GM18867 (cell line): ENCODE data around the gene NF1.
"Not testable (repeated sequence)": the region's sequence is repeated elsewhere in the genome, so short reads cannot be mapped to it uniquely, and the experiment has no call there.

Experiments used
- ATAC-seq: cut with Tn5 transposase; IDR thresholded peaks from one replicate; pipeline ENCODE4 v1.9.1; 2021; ENCODE audit warnings: mild to moderate bottlenecking, moderate library complexity; ENCODE audit not compliant: unreplicated experiment

The NF1 gene

DNA sequence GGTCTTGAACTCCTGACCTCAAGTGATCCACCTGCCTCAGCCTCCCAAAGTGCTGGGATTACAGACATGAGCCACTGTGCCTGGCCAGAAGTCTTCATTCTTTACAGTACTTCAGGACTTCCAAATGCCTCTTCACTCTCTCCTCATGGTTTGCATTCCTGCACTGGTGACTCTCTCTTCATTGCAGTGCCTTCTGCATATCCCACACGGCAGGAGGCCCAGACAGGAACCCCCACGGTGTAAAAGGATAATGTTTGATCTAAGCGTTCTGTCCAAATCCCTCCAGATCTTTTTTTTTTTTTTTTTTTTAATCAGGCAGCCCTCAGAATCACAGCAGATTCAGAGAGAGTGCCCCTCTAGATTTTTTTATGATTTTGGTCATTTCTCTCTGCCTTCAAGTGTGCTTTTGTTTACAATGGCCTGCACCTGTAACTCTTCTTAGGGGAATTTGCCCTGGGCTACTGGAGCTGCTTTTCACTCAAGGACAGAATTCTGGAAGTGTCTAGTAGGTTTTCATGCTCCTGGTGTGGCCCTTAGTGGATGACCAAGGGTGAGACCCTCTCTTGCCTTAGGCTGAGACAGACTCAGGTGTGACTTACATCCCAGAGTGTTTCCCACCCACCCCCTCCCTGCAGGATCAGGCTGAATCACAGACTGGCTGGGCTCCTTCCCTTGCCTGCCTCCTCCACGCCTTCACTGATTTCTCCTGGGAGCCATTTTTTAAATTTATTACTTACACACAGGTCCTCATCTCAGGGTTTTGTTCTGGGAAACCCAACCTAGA, 19.8 kb upstream of the NF1 start:
- no peak for ATAC-seq

DNA sequence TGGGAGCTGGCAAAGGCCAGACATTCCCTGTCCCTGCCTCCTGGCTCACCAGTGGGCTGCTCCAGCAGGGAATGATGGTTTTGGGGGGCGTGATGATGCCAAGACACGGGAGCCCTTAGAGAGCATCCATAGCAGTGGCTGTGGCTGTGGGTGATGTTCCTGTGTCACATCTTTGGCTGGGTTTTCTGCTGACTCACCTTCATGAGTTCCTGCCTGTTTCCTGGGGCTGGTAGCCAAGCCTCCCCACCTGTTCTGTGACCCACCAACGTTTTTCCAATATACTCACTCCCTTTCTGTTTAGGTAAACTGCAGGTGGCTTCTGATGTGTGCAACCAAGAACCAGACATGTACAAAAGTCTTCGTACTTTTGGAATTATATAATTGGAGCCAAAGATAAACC, 16.5 kb upstream of the NF1 start:
- no peak for ATAC-seq

DNA sequence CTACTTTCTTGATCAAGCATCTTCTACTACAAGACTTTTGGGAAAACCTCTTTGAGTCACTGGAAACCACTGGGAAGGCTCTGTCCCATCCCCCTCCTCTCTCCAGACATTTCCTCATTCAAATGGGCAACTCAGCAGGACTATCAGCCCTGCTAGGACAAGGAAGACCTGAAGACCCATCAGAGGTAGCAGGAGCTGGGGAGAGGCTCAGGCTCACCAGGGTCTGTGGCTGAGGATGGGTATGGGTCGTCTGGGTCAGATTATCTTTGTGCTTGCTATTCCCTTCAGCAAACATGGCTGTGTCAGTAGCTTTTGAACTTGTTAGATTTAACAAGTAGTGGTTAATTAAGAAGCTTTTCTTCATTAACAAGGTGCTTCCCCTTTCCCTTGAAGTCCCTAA, 15.0 kb upstream of the NF1 start:
- no peak for ATAC-seq

DNA sequence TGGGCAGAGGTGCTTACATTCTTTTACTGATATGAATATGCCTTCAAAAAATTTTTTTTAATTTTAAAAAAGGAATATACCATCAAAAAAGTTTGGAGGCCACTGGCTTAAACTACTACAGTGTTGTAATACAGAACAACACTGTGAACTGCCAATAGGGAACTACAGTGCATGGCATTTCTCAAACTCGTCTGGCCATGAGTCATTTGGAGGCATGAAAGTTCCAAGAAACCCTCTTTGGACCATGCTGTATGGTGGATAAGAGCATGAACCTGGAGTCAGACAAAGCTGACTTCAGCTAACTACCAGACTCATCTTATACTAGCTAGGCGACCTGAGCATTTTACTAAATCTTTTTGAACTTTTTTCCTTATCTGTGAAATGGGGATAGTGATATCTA, 9.2 kb upstream of the NF1 start:
- no peak for ATAC-seq

DNA sequence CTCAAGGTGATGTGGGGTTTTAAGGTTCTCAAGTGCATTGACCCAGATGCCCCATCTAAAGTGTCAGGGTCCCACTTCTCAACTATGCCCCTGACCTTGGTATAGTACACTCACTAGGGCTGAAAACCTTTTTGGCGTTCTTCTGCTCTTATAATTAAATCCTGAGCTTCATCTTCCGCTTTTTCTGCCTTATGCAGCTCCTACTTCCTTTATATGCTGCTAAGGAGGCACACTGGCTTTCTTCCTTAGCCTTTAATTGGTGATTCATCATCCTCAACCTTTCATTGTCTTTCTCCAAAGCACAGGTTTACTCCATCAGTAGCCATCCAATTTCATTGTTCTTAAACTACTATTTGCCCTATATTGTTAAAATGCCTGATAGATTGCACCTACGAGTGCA, 5.3 kb upstream of the NF1 start:
- no peak for ATAC-seq

DNA sequence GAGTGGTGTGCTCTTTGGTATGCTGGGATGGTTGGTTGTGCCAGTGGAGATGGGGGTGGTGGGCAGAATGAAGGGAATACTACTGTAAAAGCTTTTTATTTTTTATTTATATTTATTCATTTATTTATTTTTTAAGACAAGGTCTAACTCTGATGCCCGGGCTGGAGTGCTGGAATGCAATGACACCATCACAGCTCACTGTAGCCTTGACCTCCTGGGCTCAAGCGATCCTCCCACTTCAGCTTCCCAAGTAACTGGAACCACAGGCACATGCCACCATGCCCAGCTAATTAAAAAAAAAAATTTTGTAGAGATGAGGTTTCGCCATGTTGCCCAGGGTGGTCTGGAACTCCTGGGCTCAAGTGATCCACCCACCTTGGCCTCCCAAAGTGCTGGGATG, 4.1 kb upstream of the NF1 start:
- ATAC-seq: not testable (repeated sequence)

DNA sequence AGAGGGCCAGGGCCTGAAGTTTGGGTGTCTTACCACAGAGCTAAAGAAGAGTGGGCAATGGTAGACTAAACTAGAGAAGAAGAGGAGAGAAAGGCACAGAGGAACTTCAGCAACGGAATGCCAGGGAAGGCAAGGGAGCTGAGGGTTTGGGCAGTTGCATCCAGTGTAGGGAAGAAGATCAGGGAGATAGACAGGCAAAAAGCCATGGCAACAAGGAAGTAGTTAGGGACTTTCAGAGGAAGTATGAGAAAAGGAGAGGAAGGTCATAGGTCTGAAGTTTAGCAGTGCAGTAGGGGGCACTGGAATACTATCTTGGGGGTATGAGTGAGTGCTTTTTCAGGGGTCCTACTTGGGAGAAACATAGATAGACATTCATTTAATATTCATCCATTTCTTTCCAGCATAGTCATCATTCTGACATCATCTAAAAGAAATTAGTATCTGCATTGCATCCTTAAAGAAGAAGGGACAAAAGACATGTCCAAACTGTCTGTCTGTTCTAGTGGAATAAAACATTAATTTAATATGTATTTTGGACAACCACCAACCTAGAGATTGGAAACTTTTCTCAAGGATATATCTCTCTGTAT, 2.2 kb upstream of the NF1 start:
- ATAC-seq: no peak

DNA sequence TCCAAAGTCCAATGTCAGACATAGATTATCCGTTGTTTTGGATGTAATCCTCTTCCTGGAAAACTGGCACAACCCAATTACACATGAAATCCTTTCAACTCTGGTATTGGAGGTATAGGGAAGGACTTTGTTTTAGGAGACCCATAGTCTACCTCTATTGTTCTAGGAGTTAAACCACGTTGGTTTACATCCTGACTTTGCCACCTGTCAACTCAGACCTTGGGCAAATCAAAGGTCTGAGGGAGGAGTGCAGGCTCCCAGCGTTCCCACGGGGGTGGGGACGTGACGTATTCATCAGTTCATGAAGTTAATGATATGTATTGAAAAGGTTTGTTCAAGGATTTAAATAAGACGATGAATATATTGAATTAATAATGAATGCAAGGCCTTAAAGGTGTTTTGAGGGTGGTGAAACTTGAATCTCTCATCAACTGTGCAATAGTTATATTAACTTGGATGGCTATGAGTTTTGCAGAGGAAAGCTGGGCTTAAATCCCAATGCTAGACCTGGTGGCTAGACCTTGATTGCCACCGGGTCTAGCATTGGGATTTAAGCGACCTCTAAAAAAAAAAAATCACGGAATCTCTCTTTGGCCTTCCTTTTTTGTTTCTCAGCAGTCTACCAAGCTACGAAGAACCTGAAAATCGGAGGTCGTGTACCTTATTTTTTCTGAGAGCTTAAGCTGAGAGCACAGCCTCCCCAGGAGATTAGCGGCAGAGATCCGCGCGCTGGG, 744 bp upstream of the NF1 start:
- no peak for ATAC-seq

DNA sequence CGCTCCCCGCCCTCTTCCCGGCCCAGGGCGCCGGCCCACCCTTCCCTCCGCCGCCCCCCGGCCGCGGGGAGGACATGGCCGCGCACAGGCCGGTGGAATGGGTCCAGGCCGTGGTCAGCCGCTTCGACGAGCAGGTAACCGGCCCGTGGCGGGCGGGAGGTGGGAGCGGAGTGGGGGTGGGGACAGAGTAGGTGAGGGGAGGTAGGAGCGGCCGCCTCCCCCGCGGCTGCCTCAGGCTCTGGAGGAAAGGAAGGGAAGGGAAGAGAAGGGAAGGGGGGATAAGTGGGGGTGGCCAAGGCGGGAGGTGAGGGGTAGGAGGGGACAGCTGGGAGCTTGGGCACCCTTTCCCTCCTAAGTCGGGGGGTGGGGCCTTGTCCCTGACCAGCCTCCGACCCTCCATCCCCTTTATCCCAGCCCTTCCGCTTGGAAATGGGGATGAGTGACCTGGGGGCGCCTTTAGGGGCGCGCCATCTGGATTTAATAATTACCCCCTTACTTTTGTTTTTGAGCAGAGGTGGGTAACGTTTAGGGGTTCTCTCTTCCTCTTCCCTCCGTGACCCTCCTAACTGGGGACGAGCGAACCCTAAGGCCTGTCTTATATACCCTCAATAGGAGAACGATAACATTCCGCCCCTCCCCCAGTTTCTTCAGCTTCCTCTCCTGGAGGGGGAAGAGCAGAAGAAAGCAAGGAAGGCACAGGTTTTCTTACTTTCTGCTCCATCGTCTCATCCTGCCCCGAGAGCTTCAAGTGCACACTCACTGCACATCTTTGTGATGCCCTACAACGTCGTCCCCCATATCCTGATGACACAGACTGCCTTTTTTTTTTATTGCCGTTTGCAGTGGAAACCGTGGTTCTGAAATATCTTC, 694 bp downstream of the NF1 start:
- no peak for ATAC-seq

DNA sequence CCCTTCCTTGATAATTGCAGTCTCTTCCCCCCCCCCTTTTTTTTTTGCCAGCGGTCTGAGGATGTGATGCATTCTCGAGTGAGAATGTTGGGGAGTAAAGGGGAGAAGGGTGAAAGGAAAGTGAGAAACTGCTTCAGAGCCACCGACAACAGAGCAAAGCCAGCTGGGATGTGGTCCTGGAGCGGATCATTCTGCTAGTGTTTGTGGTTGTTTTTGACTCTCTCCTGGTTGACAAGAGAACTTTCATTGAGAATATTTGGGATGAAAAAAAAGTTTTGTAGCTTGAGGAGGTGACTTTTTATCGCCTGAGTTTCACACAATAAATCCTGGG, 1.3 kb downstream of the NF1 start:
- no peak for ATAC-seq

DNA sequence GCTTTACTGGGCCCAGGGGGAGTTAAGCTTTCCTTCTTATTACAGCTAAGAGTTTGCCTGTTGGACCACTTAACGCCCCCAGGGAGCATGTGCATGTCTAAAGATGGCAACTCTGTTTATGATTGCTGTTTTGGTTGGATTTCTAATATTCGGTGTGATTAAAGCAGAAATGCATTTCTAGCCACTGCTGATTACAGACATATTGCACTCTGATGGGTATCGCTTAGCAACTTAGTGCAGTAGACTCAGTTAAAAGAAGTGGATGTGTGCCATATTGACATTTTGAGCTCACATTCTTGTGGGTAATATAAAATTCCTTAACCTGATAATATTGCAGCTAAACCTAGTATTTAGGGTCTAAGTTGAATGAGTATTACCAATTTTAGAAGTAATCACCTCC, 4.2 kb downstream of the NF1 start:
- ATAC-seq: no peak

DNA sequence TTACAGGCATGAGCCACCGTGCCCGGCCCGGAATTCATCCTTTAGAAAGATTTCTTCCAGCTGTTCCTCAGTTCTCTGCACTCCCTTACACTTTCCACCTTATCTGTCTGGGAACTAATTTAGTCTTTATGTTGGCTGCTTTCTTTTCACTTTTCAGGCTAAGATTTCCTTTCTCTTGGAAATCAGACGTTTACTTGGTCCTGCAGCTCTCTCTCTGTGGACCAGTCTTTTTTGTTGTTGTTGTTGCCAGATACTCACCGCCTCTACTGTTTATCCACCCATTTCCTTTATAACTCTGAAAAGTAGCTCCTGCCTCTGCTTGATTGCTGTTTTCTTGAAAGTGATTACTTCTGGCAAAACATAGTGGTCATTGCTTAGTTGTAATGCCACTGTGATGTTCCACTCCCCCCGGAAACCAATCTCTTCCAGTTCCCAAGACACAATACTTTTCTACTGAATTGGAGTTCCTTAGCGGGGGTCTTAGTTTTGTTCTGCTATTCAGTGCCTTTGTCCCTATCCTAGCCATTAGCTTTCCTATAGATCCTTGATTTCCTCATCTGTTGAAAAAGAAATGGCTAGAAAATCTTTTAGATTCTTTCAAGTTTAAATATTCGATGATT, 6.2 kb downstream of the NF1 start:
- ATAC-seq: no peak

DNA sequence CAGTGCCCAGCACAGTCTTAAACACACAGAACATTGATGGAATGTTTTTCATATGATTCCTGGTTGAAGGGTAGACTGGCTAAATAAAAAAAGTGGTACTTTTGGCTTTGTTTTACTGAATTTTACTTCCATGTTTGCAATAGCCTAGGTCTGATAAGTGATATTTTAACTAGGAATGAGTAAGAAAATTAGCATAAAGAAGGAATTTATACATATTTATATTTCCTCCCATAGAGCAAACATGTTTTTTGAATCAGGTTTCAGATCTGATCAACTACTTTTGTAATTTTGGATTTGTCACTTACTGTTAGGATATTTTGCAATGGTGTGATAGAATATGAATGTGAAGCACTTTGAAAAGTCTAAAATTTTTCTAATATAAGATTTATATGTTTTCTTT, 7.2 kb downstream of the NF1 start:
- ATAC-seq: no peak

DNA sequence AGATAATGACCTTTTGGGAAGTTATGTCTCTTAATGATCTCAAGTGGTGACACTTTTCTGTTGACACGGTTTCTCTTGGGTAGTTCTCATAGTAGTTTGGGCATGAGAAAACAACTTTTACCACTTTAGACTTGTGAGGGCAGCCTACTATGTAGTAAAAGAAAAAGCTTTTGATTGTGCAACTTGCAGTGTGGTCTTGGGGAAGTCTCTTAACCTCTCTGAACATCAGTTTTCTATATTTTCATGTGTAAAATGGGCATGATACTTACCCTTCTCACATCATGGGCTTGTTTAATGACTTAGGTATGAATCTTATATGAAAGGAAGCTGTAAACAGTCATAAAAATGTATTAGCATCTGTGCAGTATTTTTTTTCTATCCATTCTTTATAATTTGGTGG, 11.2 kb downstream of the NF1 start:
- ATAC-seq: no peak

DNA sequence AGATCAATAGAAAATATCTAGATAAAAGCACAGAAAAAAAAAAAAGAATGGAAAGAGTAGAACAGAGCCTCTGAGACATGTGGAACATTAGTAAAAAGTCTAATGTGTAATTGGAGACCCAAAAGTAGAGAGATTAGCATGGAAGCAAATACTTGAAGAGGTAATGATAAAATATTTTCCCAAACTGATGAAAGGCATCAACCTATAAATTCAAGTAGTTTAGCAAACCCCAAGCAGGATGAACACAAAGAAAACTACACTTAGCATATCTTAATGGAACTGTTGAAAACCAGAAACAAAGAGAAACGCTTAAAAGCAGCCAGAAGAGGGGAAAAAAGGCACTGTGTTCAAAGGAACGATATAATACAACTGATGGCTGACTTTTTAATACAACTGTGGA, 16.4 kb downstream of the NF1 start:
- no peak for ATAC-seq

DNA sequence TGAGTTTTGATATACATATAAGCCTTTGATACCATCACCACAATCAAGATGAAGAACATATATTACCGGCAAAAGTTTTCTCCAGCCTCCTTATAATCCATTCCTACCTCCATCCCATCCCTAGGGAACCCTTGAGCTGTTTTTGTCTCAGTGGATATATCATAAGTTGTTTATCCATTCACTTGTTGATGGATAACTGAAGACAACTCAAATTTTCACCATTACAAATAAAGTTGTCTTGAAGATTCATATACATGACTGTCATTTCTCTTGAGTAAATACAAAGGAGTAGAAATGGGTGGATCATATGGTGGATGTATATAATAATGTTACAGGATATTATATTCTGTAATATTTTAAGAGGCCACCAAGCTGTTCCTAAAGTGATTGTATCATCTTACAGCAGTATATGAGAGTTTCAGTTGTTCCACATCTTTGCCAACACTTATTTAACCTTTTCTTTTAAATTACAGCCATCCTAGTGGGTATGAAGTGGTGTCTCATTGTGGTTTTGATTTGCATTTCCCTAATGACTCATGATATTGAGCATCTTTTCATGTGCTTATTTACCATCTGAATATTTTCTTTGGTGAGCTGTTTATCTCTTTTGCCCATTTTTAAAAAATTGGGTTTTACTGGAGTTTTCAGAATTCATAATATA, 17.4 kb downstream of the NF1 start:
- ATAC-seq: no peak

DNA sequence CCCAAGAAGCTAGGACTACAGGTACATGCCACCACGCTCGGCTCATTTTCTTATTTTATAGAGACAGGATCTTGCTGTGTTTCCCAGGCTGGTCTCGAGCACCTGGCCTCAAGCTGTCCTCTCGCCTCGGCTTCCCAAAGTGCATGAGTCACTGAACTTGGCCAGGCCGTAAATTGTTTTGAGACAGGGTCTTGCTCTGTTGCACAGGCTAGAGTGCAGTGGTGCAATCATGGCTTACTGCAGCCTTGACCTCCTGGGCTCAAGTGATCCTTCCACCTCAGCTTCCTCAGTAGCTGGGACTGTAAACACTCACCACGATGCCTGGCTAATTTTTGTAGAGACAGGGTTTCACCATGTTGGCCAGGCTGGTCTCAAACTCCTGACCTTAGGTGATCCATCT, 18.6 kb downstream of the NF1 start:
- not testable (repeated sequence) for ATAC-seq

DNA sequence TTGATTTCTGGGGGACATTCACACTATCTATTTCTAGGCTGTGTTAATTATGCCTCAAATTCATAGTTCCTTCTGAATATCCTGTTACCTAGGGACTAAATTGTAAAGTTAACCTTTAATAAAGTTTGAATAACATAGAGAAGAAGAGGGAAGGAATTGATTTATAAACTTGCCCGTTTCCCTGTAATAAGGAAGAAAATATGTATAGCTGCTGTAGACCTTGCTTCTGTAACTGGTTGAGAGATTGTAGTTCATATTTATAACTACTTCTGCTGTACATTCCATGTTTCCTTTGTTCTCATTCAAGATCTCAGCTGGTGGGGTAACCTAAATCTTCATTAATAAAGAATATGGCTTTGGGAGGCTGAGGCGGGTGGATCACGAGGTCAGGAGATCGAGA, 19.2 kb downstream of the NF1 start:
- no peak for ATAC-seq

DNA sequence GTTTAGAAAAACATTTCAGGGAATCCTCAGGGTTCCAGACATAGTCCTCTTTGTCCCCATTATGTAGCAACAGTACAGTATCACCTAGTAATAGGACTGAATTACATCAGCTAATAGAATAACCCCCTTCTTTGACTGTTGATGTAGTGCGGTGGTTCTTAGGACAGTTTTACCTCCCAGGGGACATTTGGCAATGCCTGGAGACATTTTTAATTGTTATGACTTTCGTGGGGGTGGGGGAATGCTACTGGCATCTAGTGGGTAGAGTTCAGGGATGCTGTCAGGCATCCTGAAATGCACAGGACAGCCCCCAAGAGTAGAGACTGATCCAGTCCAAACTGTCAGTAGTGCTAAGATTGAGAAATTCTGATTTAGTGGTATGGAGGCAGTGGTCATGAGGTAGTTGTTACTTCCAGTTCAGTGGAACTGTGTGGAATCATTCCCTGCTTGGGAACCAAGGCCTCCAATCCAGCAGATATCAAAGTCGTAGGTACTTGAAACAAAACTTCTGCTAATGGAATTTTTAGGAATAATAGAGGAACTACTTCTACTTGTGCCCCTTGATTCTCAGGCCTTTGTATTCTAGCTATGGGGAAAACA, 20.3 kb downstream of the NF1 start:
- no peak for ATAC-seq

DNA sequence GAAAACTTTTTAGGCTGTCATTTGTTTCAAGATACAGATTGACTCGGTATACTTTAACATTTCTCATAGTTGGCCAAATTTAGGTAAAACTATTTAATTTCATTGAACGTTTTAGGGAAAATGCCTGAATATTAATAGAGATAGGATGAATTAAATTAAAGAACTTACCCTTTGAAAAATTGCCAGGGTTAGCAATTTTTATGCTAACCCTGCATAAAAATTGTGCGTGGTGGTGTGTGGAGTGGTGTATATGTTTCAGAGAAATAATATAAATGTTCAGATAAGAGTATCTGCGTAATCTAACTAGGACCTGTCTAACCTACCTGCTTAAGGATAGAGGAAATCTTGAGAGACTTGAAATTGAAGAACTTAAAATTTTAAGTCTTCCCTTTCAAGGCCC, 21.4 kb downstream of the NF1 start:
- ATAC-seq: no peak
